GM18873 (cell line): ENCODE measurements around the gene DTYMK.

Experiments
- ATAC-seq: cut with Tn5 transposase; IDR thresholded peaks from one replicate; pipeline ENCODE4 v1.9.1; 2021; ENCODE audit warnings: mild to moderate bottlenecking, moderate library complexity, moderate number of reproducible peaks; ENCODE audit not compliant: unreplicated experiment, low FRiP score

Gene DTYMK

DNA sequence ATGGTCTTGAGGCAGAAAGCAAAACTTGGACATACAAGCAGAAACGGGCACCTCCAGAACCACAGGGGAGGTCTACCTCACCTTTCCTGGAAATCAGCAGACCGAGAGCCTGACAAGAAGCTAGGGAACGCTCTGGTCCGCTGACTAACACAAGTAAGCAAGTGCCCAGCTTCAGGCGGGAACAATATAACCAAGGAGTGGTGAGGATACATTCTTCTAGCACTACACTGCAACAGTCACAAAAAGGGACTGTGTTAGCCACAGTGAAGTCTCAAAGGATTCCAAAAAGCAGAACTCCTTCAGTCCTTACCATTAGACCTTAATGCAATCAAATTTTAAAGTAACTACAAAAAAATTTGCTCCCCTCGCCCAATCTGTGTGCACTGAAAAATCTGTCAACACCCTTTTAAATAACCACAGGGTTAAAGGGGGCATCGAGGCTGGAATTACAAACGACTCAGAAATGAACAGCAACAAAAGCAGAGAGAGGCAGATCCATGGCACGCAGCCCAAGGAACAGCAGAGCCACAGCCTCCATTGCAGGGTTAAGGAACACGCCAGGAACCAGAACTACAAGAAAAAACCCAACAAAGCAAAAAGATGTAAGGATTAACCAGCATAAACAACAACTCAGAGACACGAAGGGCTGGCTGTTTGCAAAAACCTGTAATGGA, 56.7 kb downstream of the DTYMK start:
- no peak for ATAC-seq

DNA sequence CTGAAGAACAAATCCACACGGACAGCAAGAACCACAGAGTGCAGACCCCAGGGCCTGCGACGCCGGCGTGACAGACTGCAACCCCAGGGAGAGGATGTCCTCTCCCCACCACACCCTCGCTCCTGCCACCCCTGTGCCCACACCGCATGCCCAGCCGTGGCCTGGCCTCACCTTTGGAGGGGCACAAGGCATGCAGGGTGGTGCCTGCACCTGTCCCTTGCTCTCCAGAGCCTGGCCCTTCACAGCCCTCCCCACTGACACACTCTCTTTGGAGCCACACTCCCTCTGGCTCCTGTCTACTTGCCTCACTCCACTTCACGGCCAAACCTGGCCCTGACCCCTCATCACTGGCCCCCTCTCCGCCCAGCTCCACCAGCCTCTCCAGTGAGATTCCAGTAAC, 58.9 kb downstream of the DTYMK start:
- no peak for ATAC-seq
